GM18511 (cell line): ENCODE data around the gene SEMA6B.
"Not testable (repeated sequence)": the region's sequence is repeated elsewhere in the genome, so short reads cannot be mapped to it uniquely, and the experiment has no call there.

Experiments used
- ATAC-seq: cut with Tn5 transposase; IDR thresholded peaks from one replicate; pipeline ENCODE4 v1.9.1; 2021; ENCODE audit warnings: mild to moderate bottlenecking, moderate library complexity; ENCODE audit not compliant: unreplicated experiment

The SEMA6B gene

GRCh38 chr19:4553092-4553695, 6.3 kb downstream of the SEMA6B start:
- no peak for ATAC-seq

- no peak for ATAC-seq
Observed at GRCh38 chr19:4552525-4552819, 7.0 kb downstream of the SEMA6B start.

DNA sequence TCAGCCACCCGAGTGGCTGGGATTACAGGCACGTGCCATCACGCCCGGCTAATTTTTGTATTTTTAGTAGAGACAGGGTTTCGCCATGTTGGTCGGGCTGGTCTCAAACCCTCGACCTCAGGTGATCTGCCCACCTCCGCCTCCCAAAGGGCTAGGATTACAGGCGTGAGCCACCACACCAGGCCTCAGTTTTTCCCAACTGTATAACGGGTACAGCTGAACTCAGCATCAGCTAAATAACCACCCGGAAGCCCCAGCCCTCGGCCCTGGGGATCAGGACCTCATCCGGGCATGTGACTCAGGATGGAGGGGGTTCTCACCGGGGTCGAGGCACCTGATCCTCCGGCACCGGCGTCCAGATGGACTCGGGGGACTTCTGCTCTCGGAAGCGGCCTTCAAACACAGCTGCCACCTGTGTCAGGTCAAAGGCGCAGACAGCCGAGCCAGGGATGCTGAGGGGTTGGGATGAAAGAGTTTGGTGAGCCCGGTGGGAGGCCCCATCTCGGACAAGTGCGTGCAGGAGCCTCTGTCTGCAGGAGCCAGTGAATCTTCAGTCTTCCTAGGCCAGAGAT, 8.9 kb downstream of the SEMA6B start:
- no peak for ATAC-seq

GRCh38 chr19:4550018-4550417, 9.5 kb downstream of the SEMA6B start:
- ATAC-seq, result no peak

GRCh38 chr19:4548238-4548584, 11.3 kb downstream of the SEMA6B start:
- no peak for ATAC-seq

DNA sequence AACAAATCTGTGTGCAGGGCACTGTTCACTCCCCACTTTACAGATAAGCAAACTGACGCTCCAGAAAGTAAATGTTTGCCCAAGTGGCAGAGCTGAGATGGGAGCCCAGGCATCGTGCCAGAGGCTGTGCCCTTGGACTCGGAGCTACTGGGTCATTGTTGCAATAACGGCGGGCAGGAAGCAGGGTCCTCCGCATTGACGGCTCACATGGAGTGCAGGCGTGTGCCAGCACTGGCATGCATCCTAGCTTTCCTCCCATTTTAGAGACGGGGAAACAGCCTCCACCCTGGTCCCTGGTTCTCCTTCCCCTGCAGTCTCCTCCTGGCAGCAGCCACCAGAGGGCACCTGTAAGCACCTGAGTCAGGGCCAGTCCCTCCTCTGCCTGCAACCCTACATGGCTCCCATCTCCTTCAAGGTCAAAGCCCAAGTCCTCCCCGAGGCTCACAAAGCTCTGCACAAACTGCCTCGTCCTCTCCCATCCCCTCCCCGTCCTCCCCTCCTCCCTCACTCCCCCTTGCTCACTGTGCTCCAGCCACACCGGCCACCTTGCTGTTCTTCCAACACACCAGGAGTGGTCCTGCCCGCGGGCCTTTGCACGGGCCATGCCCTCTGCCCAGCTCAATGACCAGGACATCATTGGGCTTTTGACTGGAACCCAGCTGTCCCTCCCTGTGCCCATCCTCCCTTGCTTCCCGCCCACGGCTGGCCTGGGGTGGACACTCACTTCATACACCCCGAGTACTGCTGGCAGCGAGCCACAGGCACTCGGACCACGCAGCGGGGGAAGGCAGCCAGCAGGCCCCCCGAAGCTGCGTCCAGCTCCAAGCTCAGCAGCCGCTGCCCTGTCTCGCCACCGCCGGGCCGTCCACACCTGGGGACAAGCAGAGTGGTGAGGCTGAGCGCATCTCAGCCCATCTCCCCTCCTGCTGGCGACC, 11.9 kb downstream of the SEMA6B start:
- ATAC-seq, result no peak

DNA sequence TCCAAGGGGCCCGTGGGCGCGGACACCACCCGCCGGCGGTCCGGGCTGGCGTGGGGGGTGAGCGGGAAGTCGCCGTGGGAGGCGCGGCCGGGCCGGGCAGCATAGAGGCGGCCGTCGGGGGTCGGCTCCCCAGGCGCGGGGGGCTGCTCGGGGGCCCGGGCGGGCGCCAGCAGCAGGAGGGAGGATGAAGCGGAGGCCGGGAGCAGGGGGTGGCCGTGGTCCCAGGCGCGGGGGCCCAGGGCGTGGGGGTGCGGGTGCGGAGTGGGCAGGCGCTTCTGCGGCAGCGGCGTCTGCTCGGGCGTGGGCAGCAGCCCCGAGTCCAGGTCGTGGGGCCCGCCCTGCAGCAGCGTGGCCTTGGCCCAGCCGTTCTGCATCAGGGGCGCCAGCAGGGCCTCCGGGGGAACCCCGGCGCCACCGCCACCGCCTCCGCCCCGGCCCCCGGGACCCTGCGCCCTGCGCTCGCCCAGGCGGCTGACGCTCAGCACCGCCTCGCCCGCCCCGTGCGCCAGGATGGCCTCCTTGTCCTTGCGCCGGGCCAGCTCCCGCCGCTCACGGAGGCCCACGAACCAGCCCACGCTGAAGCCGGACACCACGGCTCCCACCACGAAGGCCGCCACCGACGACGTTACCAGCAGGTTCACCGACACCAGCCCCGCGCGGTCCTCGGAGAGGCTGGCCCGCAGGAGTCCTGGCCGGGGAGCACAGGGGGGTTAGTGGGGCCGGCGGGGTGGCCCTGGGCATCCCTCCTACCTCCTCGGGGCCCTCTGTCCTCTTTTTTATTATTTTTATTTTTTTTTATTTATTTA, 15.4 kb downstream of the SEMA6B start:
- ATAC-seq, result no peak

DNA sequence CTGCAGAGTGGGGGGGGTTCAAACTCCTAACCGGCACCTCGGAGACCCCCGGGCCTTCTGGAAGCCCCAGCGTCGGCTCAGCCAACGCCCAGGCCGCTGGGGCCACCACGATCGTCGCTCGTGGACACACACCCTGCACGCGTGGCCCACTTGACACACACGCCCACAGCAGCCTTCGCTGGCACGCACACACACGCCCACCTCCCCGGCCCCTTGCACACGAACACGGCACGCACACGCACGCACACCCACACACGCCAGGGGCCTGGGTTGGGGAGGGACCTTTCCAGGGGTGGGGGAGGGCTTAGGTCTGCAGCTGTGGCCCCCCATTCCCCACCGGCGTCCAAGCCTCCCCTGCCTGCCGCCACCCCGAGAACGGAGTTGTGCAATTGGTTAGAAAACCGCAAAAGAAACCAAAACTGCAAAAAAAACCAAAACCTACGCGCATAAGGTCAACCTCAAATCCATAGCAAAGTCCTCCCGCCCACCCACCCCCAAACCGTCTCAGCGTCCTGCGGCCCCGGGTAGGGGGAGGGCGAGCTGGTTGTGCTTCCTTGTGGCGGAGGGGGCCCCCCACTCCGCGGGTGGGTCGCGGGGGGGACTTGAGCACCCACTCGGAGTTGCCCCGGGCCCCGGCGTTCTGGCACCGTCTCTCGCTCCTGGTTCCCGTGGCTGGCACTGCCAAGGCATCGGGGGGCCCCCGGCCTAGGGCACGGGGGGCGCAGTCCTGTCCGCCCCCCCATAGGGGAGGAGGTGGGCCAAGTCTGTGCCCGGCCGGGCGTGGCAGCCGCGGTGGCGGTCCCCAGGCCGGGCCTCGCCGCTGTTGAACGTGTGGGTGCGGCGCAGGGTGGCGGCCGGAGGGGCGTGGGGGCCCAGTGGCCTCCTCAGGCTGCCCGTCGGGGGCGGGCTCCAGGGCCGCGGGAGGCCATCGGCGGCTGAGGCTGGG, 16.3 kb downstream of the SEMA6B start:
- ATAC-seq, result no peak

GRCh38 chr19:4541806-4542145, 17.7 kb downstream of the SEMA6B start:
- ATAC-seq, result not testable (repeated sequence)

- no peak for ATAC-seq
Observed at GRCh38 chr19:4541114-4541805, 18.2 kb downstream of the SEMA6B start.

GRCh38 chr19:4539693-4540581, 19.5 kb downstream of the SEMA6B start, which contains the start of gene LRG1:
TSS of gene LRG1 (minus strand) at chr19:4540036. CDS start at chr19:4540013, 23 bp downstream.
- ATAC-seq, result no peak

DNA sequence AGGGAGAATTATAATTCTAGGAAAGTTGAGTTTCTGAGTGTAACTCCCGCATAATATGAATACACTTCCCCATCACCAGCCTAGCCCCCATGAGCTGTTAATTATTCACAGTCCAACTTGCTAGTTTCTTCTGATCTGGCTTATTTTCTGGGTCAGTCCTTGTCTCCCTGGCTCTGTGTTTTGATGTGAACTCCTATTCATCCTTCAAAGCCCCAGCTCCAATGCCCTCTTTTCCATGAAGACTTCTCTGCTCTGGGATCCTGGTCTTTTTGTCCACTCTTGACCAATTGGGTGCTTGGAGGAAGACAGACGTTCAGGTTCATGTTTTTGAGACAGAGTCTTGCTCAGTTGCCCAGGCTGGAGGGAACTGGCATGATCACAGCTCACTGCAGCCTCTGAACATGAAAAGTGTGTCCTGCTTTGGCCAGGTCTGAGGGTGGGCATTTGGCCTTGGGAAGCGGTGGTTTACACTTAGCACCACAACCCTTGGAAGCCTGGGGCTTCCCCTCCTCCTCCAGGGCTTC, 20.3 kb downstream of the SEMA6B start:
- ATAC-seq, result no peak

GRCh38 chr19:4538601-4538954, 20.9 kb downstream of the SEMA6B start:
- ATAC-seq, result no peak

- ATAC-seq, result no peak
Observed at GRCh38 chr19:4537953-4538600, 21.4 kb downstream of the SEMA6B start.

GRCh38 chr19:4536798-4537197, 22.7 kb downstream of the SEMA6B start:
- ATAC-seq, result no peak

DNA sequence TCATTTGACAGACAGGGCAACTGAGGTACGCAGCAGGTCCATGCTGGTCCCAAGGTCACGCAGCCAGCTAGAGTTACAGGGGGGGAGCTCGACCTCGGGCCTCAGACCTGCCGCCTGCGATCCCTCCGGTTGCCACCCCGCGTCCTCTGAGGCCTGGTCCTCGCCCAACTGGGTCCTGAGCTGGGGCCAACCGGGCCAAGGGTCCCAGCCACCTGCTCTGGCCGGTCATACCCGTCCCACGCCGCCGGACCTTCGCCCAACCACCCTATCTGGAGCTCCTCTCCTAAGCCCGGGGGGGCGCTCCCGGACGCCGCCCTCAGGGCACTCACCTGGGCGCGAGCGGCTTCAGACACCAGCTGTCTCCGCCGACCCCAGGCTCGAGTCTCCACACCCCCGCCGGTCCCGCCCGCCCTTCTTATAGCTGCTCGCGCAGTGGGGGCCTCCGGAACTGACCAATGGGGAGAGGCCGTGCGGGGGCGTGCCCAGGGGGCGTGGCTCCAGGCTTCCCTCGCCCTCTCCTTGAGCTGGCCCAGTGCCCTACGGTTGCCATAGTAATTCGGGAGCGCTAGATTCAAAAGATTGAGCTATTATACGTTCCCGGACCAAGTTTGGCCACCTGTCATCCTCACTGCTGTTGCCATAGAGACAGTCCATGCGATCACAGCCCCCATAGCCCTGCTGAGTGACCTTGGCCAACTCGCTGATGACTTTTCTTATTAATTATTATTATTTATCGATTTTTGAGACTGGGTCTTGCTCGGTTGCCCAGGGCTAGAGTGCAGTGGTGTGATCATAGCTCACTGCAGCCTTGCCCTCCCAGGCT, 24.4 kb downstream of the SEMA6B start, which contains the start of gene PLIN5:
Gene PLIN5 (minus strand): TSS at position 389 of the 823 bp plus-strand sequence. CDS start 1,150 bp downstream, outside the sequence.
- no peak for ATAC-seq

DNA sequence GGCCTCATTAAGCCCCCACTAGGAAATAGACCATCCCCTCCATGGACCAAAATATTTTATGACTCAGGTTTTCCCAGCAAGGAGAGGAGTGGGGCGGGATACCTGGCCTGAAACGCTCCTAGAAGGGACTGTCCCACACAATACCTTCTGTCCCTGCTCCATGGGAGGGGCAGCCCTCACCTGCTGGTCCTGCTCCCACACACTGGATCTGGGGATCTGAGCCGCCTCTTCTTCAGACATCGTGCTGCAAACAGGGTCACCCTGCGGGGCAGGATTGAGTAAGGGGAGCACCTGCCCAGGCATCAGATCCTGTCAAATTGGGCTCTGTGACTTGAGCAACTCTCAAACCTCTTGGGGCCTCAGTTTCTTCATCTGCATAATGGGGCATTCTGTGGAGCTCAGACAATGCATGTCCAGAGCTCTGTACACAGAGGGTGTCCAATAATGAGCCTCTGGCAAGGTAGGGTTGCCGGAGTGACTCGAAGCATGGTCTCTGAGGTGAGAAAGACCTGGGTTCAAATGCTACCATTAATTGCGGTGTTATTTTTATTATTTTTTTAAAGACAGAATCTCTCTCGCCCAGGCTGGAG, 25.6 kb downstream of the SEMA6B start:
- ATAC-seq, result no peak
